Measurements from ENCODE around the gene RNF182. TPM values are rescaled to one million over a fixed set of nuclear protein-coding genes. Genes with fewer than 3 reads are reported as not detected.

The RNF182 gene
- total RNA-seq, 4 donors from 2014 or later, result under 0.01 to 0.41 (median 0.34) TPM; not detected in 1

GRCh38 chr6:13941902-13942301 lies 17.1 kb downstream of the RNF182 start:
- no peaks in the 10 kb centered on the region for H3K27me3 ChIP-seq
- H3K4me3 ChIP-seq, result no peak overlapping the region
- no peaks in the 10 kb centered on the region for H3K36me3 ChIP-seq
- H3K9me3 ChIP-seq, result peaks cover 0 to 5% of the 10 kb centered on the region in 2 donors
- no peak for DNase-seq
- no peak overlapping the region for H3K27ac ChIP-seq
- TF ChIP-seq POLR2A (IDR thresholded peaks at IDR 0.05), result no peak
- no peak for TF ChIP-seq CTCF (IDR thresholded peaks at IDR 0.05)
- intact Hi-C loops (cut with DNase I; ENCODE audit: low total_unique reads), result no loop called here
- H3K4me1 ChIP-seq, result no peaks in the 10 kb centered on the region

DNA sequence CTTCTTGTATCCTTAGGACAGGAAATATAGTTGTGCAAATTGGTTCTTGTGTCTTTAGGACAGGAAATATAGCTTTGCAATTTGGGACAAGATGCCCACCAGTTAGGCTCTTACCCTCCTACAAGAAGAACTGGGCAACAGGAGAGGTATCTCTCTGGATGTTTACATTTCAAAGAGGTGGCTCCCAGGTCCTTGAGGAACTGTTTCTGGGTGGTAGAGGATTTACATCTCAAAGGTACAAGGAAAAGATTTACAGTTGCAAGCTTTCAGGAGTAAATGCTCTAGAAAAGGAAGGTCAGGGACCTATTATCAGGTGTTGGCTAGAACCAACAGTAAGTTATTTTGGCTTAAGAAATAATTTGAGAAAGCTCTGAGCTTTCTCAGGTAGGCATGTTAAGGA lies 19.2 kb downstream of the RNF182 start:
- intact Hi-C loops (cut with DNase I; ENCODE audit: low total_unique reads), result no loop called here
- H3K4me1 ChIP-seq, result no peaks in the 10 kb centered on the region
- no peaks in the 10 kb centered on the region for H3K27me3 ChIP-seq
- no peak for DNase-seq
- no peaks in the 10 kb centered on the region for H3K36me3 ChIP-seq
- no peak for TF ChIP-seq CTCF (IDR thresholded peaks at IDR 0.05)
- no peak for TF ChIP-seq POLR2A (IDR thresholded peaks at IDR 0.05)
- H3K4me3 ChIP-seq, result no peak overlapping the region
- peaks cover 0 to 5% of the 10 kb centered on the region in 2 donors for H3K9me3 ChIP-seq
- no peak overlapping the region for H3K27ac ChIP-seq

GRCh38 chr6:13946506-13946905 lies 21.8 kb downstream of the RNF182 start:
- TF ChIP-seq CTCF (IDR thresholded peaks at IDR 0.05) (no peak), POLR2A (IDR thresholded peaks at IDR 0.05) (no peak)
- Histone ChIP-seq H3K4me3 (no peak overlapping the region), H3K27me3 (no peaks in the 10 kb centered on the region), H3K36me3 (no peaks in the 10 kb centered on the region), H3K27ac (no peak overlapping the region), H3K4me1 (no peaks in the 10 kb centered on the region), H3K9me3 (peaks cover 0 to 5% of the 10 kb centered on the region in 2 donors)
- intact Hi-C loops (cut with DNase I; ENCODE audit: low total_unique reads), result no loop called here
- DNase-seq, result no peak

- Histone ChIP-seq H3K36me3 (no peaks in the 10 kb centered on the region), H3K9me3 (no peaks in the 10 kb centered on the region), H3K27me3 (no peaks in the 10 kb centered on the region), H3K4me3 (no peak overlapping the region), H3K4me1 (no peaks in the 10 kb centered on the region), H3K27ac (no peak overlapping the region)
- no peak for DNase-seq
- intact Hi-C loops (cut with DNase I; ENCODE audit: low total_unique reads), result no loop called here
- no peak for TF ChIP-seq CTCF (IDR thresholded peaks at IDR 0.05)
- TF ChIP-seq POLR2A (IDR thresholded peaks at IDR 0.05), result no peak
These were observed 22.9 kb downstream of the RNF182 start for GRCh38 chr6:13947611-13948178.

DNA sequence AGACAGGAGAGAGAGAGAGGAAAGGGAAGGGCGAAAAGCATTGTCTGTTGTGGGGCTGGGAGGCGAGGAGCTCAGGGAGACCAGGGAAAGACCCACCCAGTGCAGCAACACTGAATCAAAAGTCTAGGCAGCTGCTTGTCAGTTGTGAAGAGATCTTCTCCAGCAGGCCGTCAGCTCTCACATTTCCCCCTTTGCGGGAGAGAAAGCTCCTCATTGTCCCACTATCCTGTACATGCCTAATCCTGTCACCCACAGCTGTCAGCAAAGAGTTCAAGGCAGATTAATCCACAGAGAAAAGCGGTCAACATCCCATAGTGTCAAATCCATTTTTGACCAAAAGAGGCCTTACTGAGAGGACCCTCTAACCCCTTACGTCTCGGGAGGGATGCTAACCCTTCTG lies 27.3 kb downstream of the RNF182 start:
- intact Hi-C loops (cut with DNase I; ENCODE audit: low total_unique reads), result no loop called here
- Histone ChIP-seq H3K27me3 (no peaks in the 10 kb centered on the region), H3K36me3 (no peaks in the 10 kb centered on the region), H3K27ac (no peak overlapping the region), H3K4me1 (no peaks in the 10 kb centered on the region), H3K4me3 (no peak overlapping the region), H3K9me3 (no peaks in the 10 kb centered on the region)
- TF ChIP-seq POLR2A (IDR thresholded peaks at IDR 0.05), result no peak
- no peak for TF ChIP-seq CTCF (IDR thresholded peaks at IDR 0.05)
- DNase-seq, result no peak

Measured in uterus (tissue), 4 donors.